DMS79 treated with DMSO at 0.1 percent for 48 hours (cell line): ENCODE measurements around the gene GNG11.

ENCODE experiments used
- DNase-seq: peaks from one replicate; lab custom pipeline; 2025; lab: John Stamatoyannopoulos, UW

GNG11 gene

GRCh38 chr7:93948106-93948505, 26.6 kb downstream of the GNG11 start:
- no peak for DNase-seq

GRCh38 chr7:93948873-93949272, 27.3 kb downstream of the GNG11 start:
- no peak for DNase-seq

DNA sequence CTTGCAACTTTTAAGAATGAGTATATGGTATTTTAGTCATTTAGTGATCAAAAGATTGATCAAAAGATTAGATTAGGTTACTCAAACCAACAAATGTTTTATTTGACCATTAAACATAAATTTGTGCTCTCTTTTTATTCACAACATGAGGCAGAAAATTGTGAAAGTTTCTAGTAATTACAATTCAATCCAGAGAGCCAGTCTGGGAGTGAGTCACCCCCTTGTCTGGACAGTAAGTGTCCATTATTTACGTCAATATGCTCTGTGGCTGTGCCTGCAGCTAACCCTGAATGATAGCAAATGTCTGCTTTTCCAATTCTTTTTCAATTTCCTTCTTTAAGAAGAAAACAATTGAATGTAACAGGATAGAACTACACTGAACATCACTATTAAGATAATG, 27.9 kb downstream of the GNG11 start:
- DNase-seq, result no peak

GRCh38 chr7:93955304-93955703, 33.8 kb downstream of the GNG11 start:
- DNase-seq, result no peak

GRCh38 chr7:93957767-93958166, 36.2 kb downstream of the GNG11 start:
- no peak for DNase-seq

- no peak for DNase-seq
Measured at GRCh38 chr7:93958216-93958615, 36.7 kb downstream of the GNG11 start.

GRCh38 chr7:93958651-93959050, 37.1 kb downstream of the GNG11 start:
- DNase-seq, result no peak

GRCh38 chr7:93960986-93961385, 39.5 kb downstream of the GNG11 start:
- DNase-seq, result no peak

GRCh38 chr7:93964262-93964661, 42.7 kb downstream of the GNG11 start:
- no peak for DNase-seq

- no peak for DNase-seq
Measured at GRCh38 chr7:93964813-93965212, 43.3 kb downstream of the GNG11 start.

GRCh38 chr7:93968911-93969620, 47.5 kb downstream of the GNG11 start:
- DNase-seq, result no peak

DNA sequence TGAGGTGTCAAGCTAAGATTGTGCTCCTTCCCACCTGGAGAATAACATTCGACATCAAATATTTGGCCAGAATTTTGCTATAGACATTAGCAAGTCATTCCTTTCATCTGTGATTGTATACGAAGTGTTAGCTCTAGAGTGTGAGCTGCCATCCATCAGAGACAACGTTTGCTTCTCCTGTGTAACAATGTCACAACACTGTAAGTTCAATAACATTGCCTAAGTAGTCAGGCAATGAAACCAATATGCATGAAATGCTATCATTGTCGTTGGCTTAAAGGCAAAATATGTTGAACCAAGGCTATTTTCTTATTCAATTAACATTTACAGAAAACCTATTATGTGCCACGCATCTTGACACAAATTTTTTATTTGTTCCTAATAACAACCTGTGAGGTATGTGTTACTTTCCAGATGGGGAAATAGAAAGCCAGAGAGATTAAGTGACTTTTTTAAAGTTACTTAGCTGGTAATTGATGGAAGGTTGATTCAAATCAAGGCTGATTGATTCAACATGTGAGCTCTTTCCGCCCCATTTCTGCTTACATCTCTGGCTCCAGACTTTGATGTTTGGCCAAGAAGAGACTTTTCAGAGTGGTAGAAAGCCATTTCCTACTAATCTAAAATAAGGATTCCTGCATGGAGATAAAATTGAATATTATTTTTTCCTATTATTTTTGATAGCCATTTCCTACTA, 50.6 kb downstream of the GNG11 start:
- DNase-seq, result no peak

DNA sequence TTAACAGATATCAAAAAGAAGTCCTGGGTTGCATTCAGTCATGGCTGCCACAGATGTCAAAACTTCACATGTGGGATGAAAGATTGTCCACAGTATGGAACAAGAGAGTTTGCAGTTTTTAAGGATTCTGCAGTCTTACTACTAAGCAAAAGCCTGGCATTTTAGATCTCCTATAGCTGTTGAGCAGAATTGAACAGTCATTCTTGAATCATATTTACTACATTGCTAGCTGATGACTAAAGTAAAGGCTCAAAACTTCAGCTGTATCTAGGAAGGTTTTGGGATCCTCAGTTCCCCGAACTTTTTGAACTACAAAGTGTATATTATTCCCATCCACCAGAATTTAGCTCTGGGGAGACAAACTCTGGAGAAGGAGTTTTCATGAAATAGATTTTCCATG, 51.6 kb downstream of the GNG11 start:
- no peak for DNase-seq

DNA sequence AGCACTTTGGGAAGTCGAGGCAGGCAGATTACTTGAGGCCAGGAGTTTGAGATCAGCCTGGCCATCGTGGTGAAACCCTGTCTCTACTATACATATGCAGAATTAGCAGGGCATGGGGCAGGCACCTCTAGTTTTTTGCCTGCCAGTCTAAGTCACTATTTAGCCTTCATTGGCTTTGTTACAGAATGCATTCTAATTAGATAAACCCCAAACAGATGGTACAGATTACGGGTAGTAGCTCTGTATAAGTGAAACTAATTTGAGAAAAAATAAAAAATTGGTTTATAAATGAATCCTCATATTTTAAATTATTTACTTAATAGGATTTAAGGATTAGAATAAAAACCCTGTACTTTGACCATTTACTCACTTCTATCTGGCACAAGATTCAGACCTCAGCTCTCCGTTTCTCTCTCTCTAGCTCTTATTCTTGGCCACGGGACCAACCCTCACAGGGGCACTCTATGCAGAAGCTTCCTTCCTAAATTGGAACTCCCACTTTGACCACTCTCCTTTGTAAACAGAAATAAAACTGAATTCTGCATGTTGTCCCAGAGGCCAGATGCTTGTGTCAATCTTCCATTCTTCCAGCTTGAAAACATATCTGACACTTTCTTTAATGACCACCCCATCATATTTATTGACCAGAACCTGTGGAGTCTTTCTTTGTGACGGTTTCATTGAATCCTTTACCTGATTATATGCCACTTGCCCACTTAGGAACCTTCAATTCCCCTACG, 55.8 kb downstream of the GNG11 start:
- no peak for DNase-seq
